HL-60 (cell line): ENCODE measurements around the gene KRT2.

Experiments
- DNase-seq, 2 experiments: peaks; one replicate each; pipeline ENCODE4 v3.0.0-alpha.2; 2010 to 2020; ENCODE audit warnings: low read depth in 1 of 2, low spot score in 1 of 2
- H3K27ac ChIP-seq: fragments of 250-450 bp; sonication (Bioruptor Pico); replicated peaks from 2 replicates; pipeline ENCODE4 v1.5.1; 2020; ENCODE audit warnings: mild to moderate bottlenecking, moderate library complexity
- H3K27me3 ChIP-seq: fragments of 250-450 bp; sonication (Bioruptor Pico); 2 replicates; pipeline ENCODE4 v1.5.1; 2021; ENCODE audit warnings: mild to moderate bottlenecking, moderate library complexity; ENCODE audit not compliant: insufficient read depth, poor library complexity, severe bottlenecking
- H3K4me3 ChIP-seq: replicated peaks from 2 replicates; pipeline ENCODE4 v1.5.1; 2011; ENCODE audit warnings: mild to moderate bottlenecking, control low read depth, low read length; ENCODE audit not compliant: insufficient read depth
- GABPA ChIP-seq: IDR thresholded peaks from 2 replicates; pipeline ENCODE4 v1.6.1; 2012; ENCODE audit warnings: low read depth
- POLR2AphosphoS5 ChIP-seq: IDR thresholded peaks from 2 replicates; pipeline ENCODE4 v1.6.1; 2012; ENCODE audit warnings: low read depth
- REST ChIP-seq: IDR thresholded peaks from 2 replicates; pipeline ENCODE4 v1.6.1; 2012; ENCODE audit warnings: low read depth; ENCODE audit not compliant: insufficient replicate concordance
- SPI1 ChIP-seq: IDR thresholded peaks from 2 replicates; pipeline ENCODE4 v1.6.1; 2012; ENCODE audit warnings: low read depth, mild to moderate bottlenecking, borderline replicate concordance
- TF ChIP-seq, protein P1 (sequence below): IDR thresholded peaks from one replicate; pipeline ENCODE4 v1.5.1; 2011; ENCODE audit warnings: low read length, control low read depth, inconsistent platforms; ENCODE audit not compliant: insufficient read depth

Gene KRT2

DNA sequence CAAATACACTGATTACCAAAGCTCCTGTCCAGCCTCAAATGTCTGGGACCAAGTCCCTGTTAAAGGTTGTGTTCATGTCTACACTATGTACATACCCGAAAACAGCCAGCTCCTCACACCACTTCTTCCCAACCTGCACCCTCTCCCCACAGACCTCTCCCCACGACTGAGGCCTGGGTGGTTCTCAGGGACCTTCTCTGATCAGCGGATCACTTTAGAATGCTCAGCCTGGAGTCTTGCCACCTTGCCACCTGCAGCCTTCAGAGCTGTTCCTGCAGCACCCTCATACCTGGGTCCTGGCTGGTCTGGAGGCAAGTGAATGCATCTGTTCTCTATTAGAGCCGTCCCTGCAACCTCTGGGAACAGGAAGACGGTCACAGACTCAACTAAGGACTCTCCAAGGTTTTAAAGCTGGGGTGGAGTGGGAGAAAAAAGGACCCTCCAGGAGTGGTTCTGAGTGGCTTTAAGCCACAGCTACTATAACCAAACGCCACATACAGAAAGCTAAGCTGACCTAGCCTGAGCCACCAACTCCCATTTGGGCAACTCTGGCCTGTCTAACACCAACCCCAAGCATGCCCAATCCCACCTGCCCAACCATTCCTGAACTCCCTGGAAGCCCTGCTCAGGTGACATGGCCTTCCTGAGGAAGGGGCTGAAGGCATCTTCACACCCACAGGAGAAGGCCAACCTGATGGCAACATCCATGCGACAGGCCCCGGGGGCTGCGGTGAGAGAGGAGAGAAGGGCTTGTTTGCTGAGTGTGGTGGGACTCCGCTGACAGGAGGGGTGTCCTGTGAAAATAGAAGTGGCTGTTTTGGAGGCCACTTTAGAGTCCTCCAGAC, 8.6 kb downstream of the KRT2 start:
- no peaks in the 10 kb centered on the region for H3K27me3 ChIP-seq
- no peak for DNase-seq
- no peak overlapping the region for H3K4me3 ChIP-seq
- TF ChIP-seq POLR2AphosphoS5 (no peak), GABPA (no peak), REST (no peak), SPI1 (no peak)
- TF ChIP-seq, protein P1, sequence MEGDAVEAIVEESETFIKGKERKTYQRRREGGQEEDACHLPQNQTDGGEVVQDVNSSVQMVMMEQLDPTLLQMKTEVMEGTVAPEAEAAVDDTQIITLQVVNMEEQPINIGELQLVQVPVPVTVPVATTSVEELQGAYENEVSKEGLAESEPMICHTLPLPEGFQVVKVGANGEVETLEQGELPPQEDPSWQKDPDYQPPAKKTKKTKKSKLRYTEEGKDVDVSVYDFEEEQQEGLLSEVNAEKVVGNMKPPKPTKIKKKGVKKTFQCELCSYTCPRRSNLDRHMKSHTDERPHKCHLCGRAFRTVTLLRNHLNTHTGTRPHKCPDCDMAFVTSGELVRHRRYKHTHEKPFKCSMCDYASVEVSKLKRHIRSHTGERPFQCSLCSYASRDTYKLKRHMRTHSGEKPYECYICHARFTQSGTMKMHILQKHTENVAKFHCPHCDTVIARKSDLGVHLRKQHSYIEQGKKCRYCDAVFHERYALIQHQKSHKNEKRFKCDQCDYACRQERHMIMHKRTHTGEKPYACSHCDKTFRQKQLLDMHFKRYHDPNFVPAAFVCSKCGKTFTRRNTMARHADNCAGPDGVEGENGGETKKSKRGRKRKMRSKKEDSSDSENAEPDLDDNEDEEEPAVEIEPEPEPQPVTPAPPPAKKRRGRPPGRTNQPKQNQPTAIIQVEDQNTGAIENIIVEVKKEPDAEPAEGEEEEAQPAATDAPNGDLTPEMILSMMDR, result no peak
- no peak overlapping the region for H3K27ac ChIP-seq

GRCh38 chr12:52641468-52641867, 10.5 kb downstream of the KRT2 start:
- H3K27me3 ChIP-seq, result no peaks in the 10 kb centered on the region
- no peak for DNase-seq
- H3K4me3 ChIP-seq, result no peak overlapping the region
- no peak overlapping the region for H3K27ac ChIP-seq
- no peak for TF ChIP-seq REST
- TF ChIP-seq POLR2AphosphoS5, result no peak
- TF ChIP-seq SPI1, result no peak

- H3K27ac ChIP-seq, result no peak overlapping the region
- DNase-seq, result no peak
- no peak overlapping the region for H3K4me3 ChIP-seq
- no peak for TF ChIP-seq POLR2AphosphoS5
- TF ChIP-seq GABPA, result no peak
- no peak for TF ChIP-seq SPI1
- TF ChIP-seq, protein P1, result no peak
- no peak for TF ChIP-seq REST
- no peaks in the 10 kb centered on the region for H3K27me3 ChIP-seq
These were observed 14.7 kb downstream of the KRT2 start for GRCh38 chr12:52637299-52637698.
